OCI-LY7 (cell line): ENCODE results near the gene HJURP.

Source experiments
- CTCF ChIP-seq: fragments of 200-600 bp; sonication (generic); conservative IDR thresholded peaks from 2 replicates; pipeline ENCODE4 v1.5.1; 2014; ENCODE audit warnings: mild to moderate bottlenecking, antibody characterized with exemption, low read length, moderate library complexity, mixed read lengths
- EZH2phosphoT487 ChIP-seq: fragments of 200-600 bp; sonication (generic); IDR thresholded peaks from 2 replicates; pipeline ENCODE4 v1.6.1; 2018; ENCODE audit warnings: low read depth, borderline replicate concordance, mild to moderate bottlenecking, mixed run types, antibody characterized with exemption, low read length, moderate library complexity, mixed read lengths

GRCh38 chr2:233841183-233841582 lies 13.2 kb downstream of the HJURP start:
- TF ChIP-seq CTCF (no peak), EZH2phosphoT487 (no peak)
